Keratinocyte (primary cell): Measurements from ENCODE around the gene RESF1. TPM values are rescaled to one million over a fixed set of nuclear protein-coding genes. Genes with fewer than 3 reads are reported as not detected.
A peak's percentile ranks its signal among the peaks of the same experiment; 100 is the strongest.

ENCODE experiments used
- DNase-seq: peaks from one replicate; pipeline ENCODE4 v3.0.0-alpha.2; 2011; ENCODE audit warnings: low read depth, missing footprints, low spot score
- FAIRE-seq: peaks from 2 replicates; lab custom pipeline; 2011; peaks lifted over from hg19 to GRCh38; lab: Jason Lieb, UNC
- H2AFZ ChIP-seq: 2 replicates; pipeline ENCODE4 v1.6.0; 2012; ENCODE audit warnings: low read length, control low read depth, inconsistent platforms; ENCODE audit not compliant: control insufficient read depth
- H3K27ac ChIP-seq: 2 replicates; pipeline ENCODE4 v1.5.1; 2011; ENCODE audit warnings: low read length; ENCODE audit not compliant: control insufficient read depth, insufficient read depth
- H3K27me3 ChIP-seq: 3 replicates; pipeline ENCODE4 v1.6.0; 2011; ENCODE audit warnings: low read length; ENCODE audit not compliant: control insufficient read depth, insufficient read depth; ENCODE audit errors: extremely low read depth
- H3K36me3 ChIP-seq, 2 experiments: 2 replicates in 1 of 2; 3 replicates in 1 of 2; pipeline ENCODE4 v1.5.1; 2011; ENCODE audit warnings: low read length in 2 of 2, mild to moderate bottlenecking in 1 of 2; ENCODE audit not compliant: control insufficient read depth in 2 of 2, insufficient read depth in 2 of 2; ENCODE audit errors: extremely low read depth in 1 of 2
- H3K4me1 ChIP-seq: 3 replicates; pipeline ENCODE4 v1.5.1; 2011; ENCODE audit warnings: low read length; ENCODE audit not compliant: control insufficient read depth, insufficient read depth; ENCODE audit errors: extremely low read depth
- H3K4me2 ChIP-seq: 3 replicates; pipeline ENCODE4 v1.6.0; 2011; ENCODE audit warnings: low read depth, low read length; ENCODE audit not compliant: control insufficient read depth, insufficient read depth; ENCODE audit errors: extremely low read depth
- H3K4me3 ChIP-seq, 3 experiments: fragments of 200-600 bp in 1 of 3; sonication (generic) in 1 of 3; 2 replicates in 2 of 3; 3 replicates in 1 of 3; pipeline ENCODE4 v1.5.1; 2011 to 2016; ENCODE audit warnings: low read length in 3 of 3, mild to moderate bottlenecking in 3 of 3, control low read depth in 2 of 3, inconsistent platforms in 1 of 3, low read depth in 1 of 3, mixed read lengths in 1 of 3, mixed run types in 1 of 3, moderate library complexity in 1 of 3; ENCODE audit not compliant: control insufficient read depth in 2 of 3, insufficient read depth in 2 of 3; ENCODE audit errors: extremely low read depth in 1 of 3
- H3K79me2 ChIP-seq: 2 replicates; pipeline ENCODE4 v1.6.0; 2012; ENCODE audit warnings: low read length; ENCODE audit not compliant: control insufficient read depth, insufficient read depth
- H3K9ac ChIP-seq: 3 replicates; pipeline ENCODE4 v1.6.0; 2011; ENCODE audit warnings: low read length; ENCODE audit not compliant: control insufficient read depth, insufficient read depth; ENCODE audit errors: extremely low read depth
- H3K9me1 ChIP-seq: 3 replicates; pipeline ENCODE4 v1.6.0; 2011; ENCODE audit warnings: low read length; ENCODE audit not compliant: control insufficient read depth, insufficient read depth; ENCODE audit errors: extremely low read depth
- H3K9me3 ChIP-seq: 2 replicates; pipeline ENCODE4 v1.5.1; 2012; ENCODE audit warnings: low read depth, low read length; ENCODE audit not compliant: control insufficient read depth
- H4K20me1 ChIP-seq: 3 replicates; pipeline ENCODE4 v1.6.0; 2011; ENCODE audit warnings: low read length; ENCODE audit not compliant: control insufficient read depth, insufficient read depth; ENCODE audit errors: extremely low read depth
- CTCF ChIP-seq, 3 experiments: IDR thresholded peaks in 1 of 3; conservative IDR thresholded peaks in 1 of 3; optimal IDR thresholded peaks in 1 of 3; 2 replicates in 2 of 3; 3 replicates in 1 of 3; pipeline versions ENCODE3 to v1.5.1; 2011; ENCODE audit warnings: low read length in 3 of 3, mild to moderate bottlenecking in 3 of 3, moderate library complexity in 2 of 3, control low read depth in 1 of 3, inconsistent platforms in 1 of 3; ENCODE audit not compliant: insufficient read depth in 2 of 3; ENCODE audit errors: extremely low read depth in 1 of 3
- EZH2 ChIP-seq: IDR thresholded peaks from one replicate; pipeline ENCODE4 v1.6.1; 2012; ENCODE audit warnings: inconsistent platforms, mild to moderate bottlenecking, low read length, moderate library complexity
- dilution Hi-C: fragments of 300-500 bp; cut with MboI; formaldehyde crosslinking; loops from one replicate; pipeline ENCODE4 v1.7.0; 2020; ENCODE audit warnings: low sequenced_read_pairs; ENCODE audit not compliant: extremely low pct_ligation_motif_present
- polyA plus RNA-seq, 5 experiments: library from polyadenylated mRNA; depleted of rRNA in 3 of 5; stranded (reverse) in 3 of 5; stranded (forward) in 1 of 5; unstranded in 1 of 5; fragments of >200 nt; gene quantifications; 1 replicate in 1 of 5; 2 replicates in 3 of 5; 3 replicates in 1 of 5; pipeline versions ENCODE4 v1.2.1 to v1.2.3, GENCODE V29; 2011 to 2012; ENCODE audit warnings: missing spikeins in 2 of 5, low read depth in 1 of 5, low replicate concordance in 1 of 5

RESF1 gene
- polyA plus RNA-seq, 1 donor (not counting 4 experiments of a cell fraction or from before 2014, with no cell fraction given): 19.7 TPM

GRCh38 chr12:31991146-31991545, 31.9 kb downstream of the RESF1 start:
- H3K36me3 ChIP-seq: no peaks in the 10 kb centered on the region
- TF ChIP-seq CTCF (optimal IDR thresholded peaks at IDR 0.05 in 1 of 3, IDR thresholded peaks at IDR 0.05 in 1 of 3, conservative IDR thresholded peaks at IDR 0.05 in 1 of 3; ENCODE audit: extremely low read depth in 1 of 3, insufficient read depth in 2 of 3, low read length in 3 of 3) (no peak), EZH2 (no peak)
- dilution Hi-C loops: no loop called here
- no peaks in the 10 kb centered on the region for H4K20me1 ChIP-seq
- FAIRE-seq (no peak), DNase-seq (no peak)
- no peaks in the 10 kb centered on the region for H3K9me1 ChIP-seq
- no peak overlapping the region for H3K4me2 ChIP-seq
- H3K9ac ChIP-seq: no peak overlapping the region
- H3K9me3 ChIP-seq: no peaks in the 10 kb centered on the region
- H3K27ac ChIP-seq: peak overlapping the region; percentile 84
- H3K4me3 ChIP-seq: no peak overlapping the region
- H3K79me2 ChIP-seq: no peaks in the 10 kb centered on the region
- H3K27me3 ChIP-seq: no peaks in the 10 kb centered on the region
- no peak overlapping the region for H2AFZ ChIP-seq
- peaks cover 23% of the 10 kb centered on the region for H3K4me1 ChIP-seq

GRCh38 chr12:31991815-31992214, 32.6 kb downstream of the RESF1 start:
- no peak for DNase-seq
- H3K9ac ChIP-seq: no peak overlapping the region
- H3K79me2 ChIP-seq: no peaks in the 10 kb centered on the region
- H3K27me3 ChIP-seq: no peaks in the 10 kb centered on the region
- no peak overlapping the region for H2AFZ ChIP-seq
- no peaks in the 10 kb centered on the region for H3K9me3 ChIP-seq
- H3K36me3 ChIP-seq: no peaks in the 10 kb centered on the region
- H3K4me2 ChIP-seq: no peak overlapping the region
- FAIRE-seq: no peak
- H4K20me1 ChIP-seq: no peaks in the 10 kb centered on the region
- no peaks in the 10 kb centered on the region for H3K9me1 ChIP-seq
- H3K4me1 ChIP-seq: peaks cover 23% of the 10 kb centered on the region
- H3K27ac ChIP-seq: peak overlapping the region; percentile 38
- dilution Hi-C loops: no loop called here
- TF ChIP-seq CTCF (optimal IDR thresholded peaks at IDR 0.05 in 1 of 3, IDR thresholded peaks at IDR 0.05 in 1 of 3, conservative IDR thresholded peaks at IDR 0.05 in 1 of 3; ENCODE audit: extremely low read depth in 1 of 3, insufficient read depth in 2 of 3, low read length in 3 of 3) (no peak), EZH2 (no peak)
- no peak overlapping the region for H3K4me3 ChIP-seq
